ENCODE measurements around the gene CLPTM1L.

The CLPTM1L gene

DNA sequence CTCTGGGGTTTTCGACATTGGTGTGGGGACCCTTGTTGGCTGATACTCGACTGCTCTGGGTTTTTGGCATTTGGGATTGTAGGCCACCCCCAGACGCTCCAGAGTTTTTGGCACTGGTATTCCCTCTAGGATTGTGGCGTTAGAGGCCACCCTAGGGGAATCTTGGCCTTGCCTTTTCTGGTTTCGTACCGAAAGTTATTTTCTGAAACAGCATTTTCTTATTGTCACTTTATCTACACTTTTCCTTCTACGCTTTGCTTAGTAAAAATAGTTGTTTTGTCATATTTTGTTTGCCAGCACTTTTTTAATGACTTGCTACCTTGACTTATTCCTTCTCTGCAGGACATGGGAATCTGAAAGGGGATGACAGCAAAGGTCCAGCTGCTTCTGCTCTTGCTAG, 25.1 kb upstream of the CLPTM1L start:
- Histone ChIP-seq H3K36me3 (ENCODE audit: control insufficient read depth in 2 of 2, insufficient read depth in 2 of 2, low read length in 2 of 2) (no peaks in the 10 kb centered on the region), H3K4me3 (ENCODE audit: low read length in 2 of 2) (no peak overlapping the region), H3K9me3 (ENCODE audit: control insufficient read depth in 2 of 2, low read length in 2 of 2) (no peaks in the 10 kb centered on the region), H3K27me3 (ENCODE audit: control insufficient read depth in 2 of 2, insufficient read depth in 2 of 2, low read length in 2 of 2) (peaks cover 2 to 8% of the 10 kb centered on the region in 2 donors), H3K4me1 (ENCODE audit: control insufficient read depth in 2 of 2, insufficient read depth in 2 of 2, low read length in 2 of 2) (no peaks in the 10 kb centered on the region), H3K9ac (ENCODE audit: low read depth in 1 of 2, low read length in 2 of 2) (no peak overlapping the region), H3K27ac (ENCODE audit: low read depth in 2 of 2, low read length in 2 of 2) (no peak overlapping the region)

DNA sequence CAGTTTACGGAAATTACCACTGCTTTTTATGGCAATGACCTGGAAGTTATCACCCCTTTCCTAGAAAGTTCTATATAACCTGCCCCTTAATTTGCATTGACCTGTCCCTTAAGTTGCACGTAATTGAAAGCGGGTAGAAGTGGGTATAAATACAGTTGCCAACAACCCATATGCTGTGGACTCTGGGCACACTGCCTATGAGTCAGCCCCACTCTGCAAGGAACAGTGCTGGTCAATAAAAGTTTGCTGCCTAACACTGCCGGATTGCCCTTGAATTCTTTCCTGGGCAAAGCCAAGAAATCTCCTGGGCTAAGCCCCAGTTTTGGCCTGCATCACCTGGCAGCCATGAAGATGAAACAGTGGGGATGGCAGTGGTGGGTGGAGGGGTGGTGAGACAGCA, 23.9 kb upstream of the CLPTM1L start:
- H3K9me3 ChIP-seq (ENCODE audit: control insufficient read depth in 2 of 2, low read length in 2 of 2), result no peaks in the 10 kb centered on the region
- no peaks in the 10 kb centered on the region for H3K4me1 ChIP-seq (ENCODE audit: control insufficient read depth in 2 of 2, insufficient read depth in 2 of 2, low read length in 2 of 2)
- H3K9ac ChIP-seq (ENCODE audit: low read depth in 1 of 2, low read length in 2 of 2), result no peak overlapping the region
- H3K27ac ChIP-seq (ENCODE audit: low read depth in 2 of 2, low read length in 2 of 2), result no peak overlapping the region
- H3K36me3 ChIP-seq (ENCODE audit: control insufficient read depth in 2 of 2, insufficient read depth in 2 of 2, low read length in 2 of 2), result no peaks in the 10 kb centered on the region
- peaks cover 6 to 9% of the 10 kb centered on the region in 2 donors for H3K27me3 ChIP-seq (ENCODE audit: control insufficient read depth in 2 of 2, insufficient read depth in 2 of 2, low read length in 2 of 2)
- H3K4me3 ChIP-seq (ENCODE audit: low read length in 2 of 2), result no peak overlapping the region

DNA sequence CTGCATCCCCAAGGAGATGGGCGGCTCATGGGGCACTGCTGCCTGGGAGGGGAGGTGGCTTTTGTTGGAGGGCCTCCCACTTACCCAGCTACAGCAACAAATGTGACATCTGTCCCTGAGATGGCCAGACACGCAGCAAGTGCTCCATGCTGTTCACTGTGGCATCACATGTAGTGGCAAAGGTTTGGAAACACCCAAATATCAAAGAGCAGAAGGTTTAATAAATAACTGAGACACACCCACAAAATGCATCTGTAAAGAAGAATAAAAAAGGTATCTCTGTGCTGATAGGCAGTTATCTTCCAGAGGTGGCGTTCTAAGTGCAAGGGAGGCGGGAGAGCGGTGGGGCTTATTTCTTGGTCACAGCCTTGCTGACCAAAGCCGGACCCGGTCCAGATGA, 23.3 kb upstream of the CLPTM1L start:
- Histone ChIP-seq H3K36me3 (ENCODE audit: control insufficient read depth in 2 of 2, insufficient read depth in 2 of 2, low read length in 2 of 2) (no peaks in the 10 kb centered on the region), H3K4me3 (ENCODE audit: low read length in 2 of 2) (no peak overlapping the region), H3K27me3 (ENCODE audit: control insufficient read depth in 2 of 2, insufficient read depth in 2 of 2, low read length in 2 of 2) (peaks cover 10 to 14% of the 10 kb centered on the region in 2 donors), H3K9ac (ENCODE audit: low read depth in 1 of 2, low read length in 2 of 2) (no peak overlapping the region), H3K4me1 (ENCODE audit: control insufficient read depth in 2 of 2, insufficient read depth in 2 of 2, low read length in 2 of 2) (no peaks in the 10 kb centered on the region), H3K9me3 (ENCODE audit: control insufficient read depth in 2 of 2, low read length in 2 of 2) (no peaks in the 10 kb centered on the region), H3K27ac (ENCODE audit: low read depth in 2 of 2, low read length in 2 of 2) (no peak overlapping the region)

DNA sequence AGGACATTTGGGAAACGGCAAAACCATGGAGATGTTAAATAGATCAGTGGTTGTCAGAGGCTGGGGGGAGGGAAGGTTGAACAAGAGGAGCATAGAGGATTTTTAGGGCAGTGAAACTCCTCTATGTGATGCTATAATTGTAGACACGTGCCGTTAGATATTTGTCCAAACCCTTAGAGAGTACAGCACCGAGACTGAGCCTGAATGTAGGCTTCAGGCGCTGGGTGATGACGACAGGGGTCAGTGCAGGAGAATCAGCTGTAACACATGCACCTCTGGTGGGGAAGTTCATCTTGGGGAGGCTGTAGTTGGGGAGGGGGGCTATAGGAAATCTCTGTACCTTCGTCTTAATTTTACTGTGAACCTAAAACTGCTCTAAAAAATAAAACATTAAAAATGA, 22.2 kb upstream of the CLPTM1L start:
- Histone ChIP-seq H3K36me3 (ENCODE audit: control insufficient read depth in 2 of 2, insufficient read depth in 2 of 2, low read length in 2 of 2) (no peaks in the 10 kb centered on the region), H3K9ac (ENCODE audit: low read depth in 1 of 2, low read length in 2 of 2) (no peak overlapping the region), H3K9me3 (ENCODE audit: control insufficient read depth in 2 of 2, low read length in 2 of 2) (no peaks in the 10 kb centered on the region), H3K27me3 (ENCODE audit: control insufficient read depth in 2 of 2, insufficient read depth in 2 of 2, low read length in 2 of 2) (peaks cover 14% of the 10 kb centered on the region in 2 donors), H3K4me1 (ENCODE audit: control insufficient read depth in 2 of 2, insufficient read depth in 2 of 2, low read length in 2 of 2) (no peaks in the 10 kb centered on the region), H3K27ac (ENCODE audit: low read depth in 2 of 2, low read length in 2 of 2) (no peak overlapping the region), H3K4me3 (ENCODE audit: low read length in 2 of 2) (no peak overlapping the region)

DNA sequence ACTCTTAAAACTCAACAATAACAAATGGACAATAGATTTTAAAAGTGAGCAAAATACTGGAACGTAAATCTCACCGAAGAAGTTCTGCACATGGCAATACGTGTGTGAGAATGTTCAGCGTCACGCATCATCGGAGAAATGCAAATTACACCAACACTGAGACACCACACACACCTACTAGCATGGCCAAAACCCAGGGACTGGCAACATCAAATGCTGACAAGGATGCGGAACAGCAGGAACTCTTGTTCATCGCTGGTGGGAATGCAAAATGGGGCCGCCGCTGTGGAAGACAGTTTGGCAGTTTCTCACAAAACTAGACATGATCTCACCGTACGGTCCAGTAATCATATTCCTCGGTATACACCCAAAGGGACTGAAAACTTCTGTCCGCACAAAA, 21.6 kb upstream of the CLPTM1L start:
- H3K9me3 ChIP-seq (ENCODE audit: control insufficient read depth in 2 of 2, low read length in 2 of 2), result no peaks in the 10 kb centered on the region
- no peak overlapping the region for H3K4me3 ChIP-seq (ENCODE audit: low read length in 2 of 2)
- H3K27ac ChIP-seq (ENCODE audit: low read depth in 2 of 2, low read length in 2 of 2), result no peak overlapping the region
- no peaks in the 10 kb centered on the region for H3K4me1 ChIP-seq (ENCODE audit: control insufficient read depth in 2 of 2, insufficient read depth in 2 of 2, low read length in 2 of 2)
- no peaks in the 10 kb centered on the region for H3K36me3 ChIP-seq (ENCODE audit: control insufficient read depth in 2 of 2, insufficient read depth in 2 of 2, low read length in 2 of 2)
- H3K27me3 ChIP-seq (ENCODE audit: control insufficient read depth in 2 of 2, insufficient read depth in 2 of 2, low read length in 2 of 2), result peaks cover 14 to 17% of the 10 kb centered on the region in 2 donors
- no peak overlapping the region for H3K9ac ChIP-seq (ENCODE audit: low read depth in 1 of 2, low read length in 2 of 2)

DNA sequence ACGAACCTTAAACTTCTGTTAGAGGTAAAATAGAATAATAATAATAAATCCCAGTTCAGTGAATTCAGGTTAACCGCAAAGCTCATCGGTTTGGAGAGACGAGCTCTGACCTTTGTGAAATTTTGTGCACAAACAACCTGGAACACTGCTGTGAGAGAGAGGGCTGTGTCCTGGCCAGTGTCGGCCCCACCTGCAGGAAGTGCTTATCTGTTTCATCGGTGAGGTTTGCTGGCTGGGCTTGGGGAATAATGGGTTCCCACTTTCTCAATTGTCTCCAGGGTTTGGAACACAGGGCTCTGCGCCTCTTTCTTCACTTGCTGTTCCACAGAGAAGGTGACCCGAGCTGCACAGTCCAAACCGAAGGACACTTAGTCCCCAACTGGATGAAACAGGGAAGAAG, 19.3 kb upstream of the CLPTM1L start:
- H3K27me3 ChIP-seq (ENCODE audit: control insufficient read depth in 2 of 2, insufficient read depth in 2 of 2, low read length in 2 of 2), result peaks cover 14 to 17% of the 10 kb centered on the region in 2 donors
- no peaks in the 10 kb centered on the region for H3K36me3 ChIP-seq (ENCODE audit: control insufficient read depth in 2 of 2, insufficient read depth in 2 of 2, low read length in 2 of 2)
- H3K4me3 ChIP-seq (ENCODE audit: low read length in 2 of 2), result no peak overlapping the region

DNA sequence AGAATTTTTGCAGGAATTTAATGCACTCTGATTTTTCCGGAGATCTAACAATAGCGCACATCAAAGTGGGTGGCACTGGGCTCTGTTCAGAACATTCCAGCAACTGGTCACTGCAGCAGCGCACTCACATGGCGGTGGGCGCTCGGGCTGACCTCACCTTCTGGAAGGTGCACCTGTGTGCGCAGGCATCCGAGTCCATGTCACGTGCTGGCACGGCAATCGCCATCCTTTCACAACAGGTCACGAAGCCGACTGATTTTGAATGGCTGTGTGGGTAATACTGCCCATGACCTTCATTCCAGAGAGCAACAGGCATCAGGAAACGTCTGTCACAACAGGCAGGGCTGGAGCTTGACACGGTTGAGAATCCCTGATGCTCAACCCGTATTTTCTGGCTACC, 18.7 kb upstream of the CLPTM1L start:
- H3K9me3 ChIP-seq (ENCODE audit: control insufficient read depth in 2 of 2, low read length in 2 of 2), result no peaks in the 10 kb centered on the region
- no peak overlapping the region for H3K27ac ChIP-seq (ENCODE audit: low read depth in 2 of 2, low read length in 2 of 2)
- H3K4me3 ChIP-seq (ENCODE audit: low read length in 2 of 2), result no peak overlapping the region
- no peaks in the 10 kb centered on the region for H3K36me3 ChIP-seq (ENCODE audit: control insufficient read depth in 2 of 2, insufficient read depth in 2 of 2, low read length in 2 of 2)
- H3K9ac ChIP-seq (ENCODE audit: low read depth in 1 of 2, low read length in 2 of 2), result no peak overlapping the region
- peaks cover 14 to 17% of the 10 kb centered on the region in 2 donors for H3K27me3 ChIP-seq (ENCODE audit: control insufficient read depth in 2 of 2, insufficient read depth in 2 of 2, low read length in 2 of 2)
- H3K4me1 ChIP-seq (ENCODE audit: control insufficient read depth in 2 of 2, insufficient read depth in 2 of 2, low read length in 2 of 2), result no peaks in the 10 kb centered on the region

More for the DNA sequence above, 19.3 kb upstream of the CLPTM1L start:
- Histone ChIP-seq H3K9me3 (ENCODE audit: control insufficient read depth in 2 of 2, low read length in 2 of 2) (no peaks in the 10 kb centered on the region), H3K4me1 (ENCODE audit: control insufficient read depth in 2 of 2, insufficient read depth in 2 of 2, low read length in 2 of 2) (no peaks in the 10 kb centered on the region), H3K27ac (ENCODE audit: low read depth in 2 of 2, low read length in 2 of 2) (no peak overlapping the region), H3K9ac (ENCODE audit: low read depth in 1 of 2, low read length in 2 of 2) (no peak overlapping the region)

DNA sequence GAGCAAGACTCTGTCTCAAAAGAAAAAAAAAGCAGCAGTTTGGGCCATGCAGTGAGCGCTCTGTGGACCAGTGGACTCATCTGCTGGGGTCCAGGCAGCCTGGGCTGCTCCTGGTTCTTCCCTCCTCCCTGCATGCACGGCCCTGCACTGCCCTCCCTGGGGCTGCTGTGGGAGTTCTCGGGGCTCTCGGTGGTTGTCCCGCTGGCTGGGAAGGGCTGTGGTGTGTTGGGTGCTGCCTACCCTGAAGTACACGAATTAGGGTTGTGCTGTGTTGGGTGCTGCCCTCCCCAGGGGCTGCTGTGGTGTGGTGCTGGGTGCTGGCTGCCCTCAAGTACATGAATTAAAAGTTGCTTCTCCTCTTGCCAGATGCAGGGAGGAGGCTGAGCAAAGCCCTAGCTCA, 18.3 kb upstream of the CLPTM1L start:
- H3K27me3 ChIP-seq (ENCODE audit: control insufficient read depth in 2 of 2, insufficient read depth in 2 of 2, low read length in 2 of 2), result peaks cover 14 to 17% of the 10 kb centered on the region in 2 donors
- no peak overlapping the region for H3K9ac ChIP-seq (ENCODE audit: low read depth in 1 of 2, low read length in 2 of 2)
- H3K9me3 ChIP-seq (ENCODE audit: control insufficient read depth in 2 of 2, low read length in 2 of 2), result no peaks in the 10 kb centered on the region
- H3K27ac ChIP-seq (ENCODE audit: low read depth in 2 of 2, low read length in 2 of 2), result no peak overlapping the region
- H3K4me1 ChIP-seq (ENCODE audit: control insufficient read depth in 2 of 2, insufficient read depth in 2 of 2, low read length in 2 of 2), result no peaks in the 10 kb centered on the region
- no peaks in the 10 kb centered on the region for H3K36me3 ChIP-seq (ENCODE audit: control insufficient read depth in 2 of 2, insufficient read depth in 2 of 2, low read length in 2 of 2)
- H3K4me3 ChIP-seq (ENCODE audit: low read length in 2 of 2), result no peak overlapping the region

DNA sequence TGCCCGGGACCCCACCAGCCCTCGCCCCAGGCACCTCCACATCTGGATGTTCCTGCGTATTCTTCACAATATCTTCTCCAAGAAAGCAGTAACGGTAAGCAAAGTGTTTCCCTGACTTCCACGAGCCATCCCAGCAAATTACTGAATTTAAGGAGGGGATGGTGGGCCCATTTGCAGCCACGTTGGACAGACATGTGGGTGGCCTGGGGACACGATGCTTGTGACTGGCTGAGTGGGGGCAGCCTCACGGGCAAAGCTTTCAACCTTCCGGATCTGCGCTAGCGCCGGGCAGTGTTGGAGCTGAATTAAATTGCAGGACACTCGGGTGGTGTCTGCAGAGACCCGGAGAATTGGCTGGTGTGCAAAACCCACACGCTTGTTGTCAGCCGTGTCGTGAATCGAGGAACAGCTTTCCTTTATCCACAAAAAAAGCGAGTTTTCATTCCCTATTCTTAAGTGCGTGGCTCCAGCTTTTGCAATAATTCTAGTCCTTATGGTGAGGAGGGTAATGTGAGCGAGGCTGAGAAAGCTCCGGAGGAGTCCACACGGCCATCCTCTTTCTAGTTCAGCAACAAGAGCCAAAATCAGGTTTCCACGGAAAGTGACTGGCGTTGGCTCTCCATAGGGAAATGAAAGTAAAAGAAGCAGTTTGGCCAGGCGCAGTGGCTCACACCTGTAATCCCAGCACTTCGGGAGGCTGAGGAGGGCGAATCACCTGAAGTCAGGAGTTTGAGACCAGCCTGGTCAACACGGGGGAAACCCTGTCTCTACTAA, 17.5 kb upstream of the CLPTM1L start:
- no peak overlapping the region for H3K4me3 ChIP-seq (ENCODE audit: low read length in 2 of 2)
- H3K36me3 ChIP-seq (ENCODE audit: control insufficient read depth in 2 of 2, insufficient read depth in 2 of 2, low read length in 2 of 2), result no peaks in the 10 kb centered on the region
- no peak overlapping the region for H3K27ac ChIP-seq (ENCODE audit: low read depth in 2 of 2, low read length in 2 of 2)
- H3K9ac ChIP-seq (ENCODE audit: low read depth in 1 of 2, low read length in 2 of 2), result no peak overlapping the region
- H3K9me3 ChIP-seq (ENCODE audit: control insufficient read depth in 2 of 2, low read length in 2 of 2), result no peaks in the 10 kb centered on the region
- peaks cover 14 to 17% of the 10 kb centered on the region in 2 donors for H3K27me3 ChIP-seq (ENCODE audit: control insufficient read depth in 2 of 2, insufficient read depth in 2 of 2, low read length in 2 of 2)
- H3K4me1 ChIP-seq (ENCODE audit: control insufficient read depth in 2 of 2, insufficient read depth in 2 of 2, low read length in 2 of 2), result no peaks in the 10 kb centered on the region

DNA sequence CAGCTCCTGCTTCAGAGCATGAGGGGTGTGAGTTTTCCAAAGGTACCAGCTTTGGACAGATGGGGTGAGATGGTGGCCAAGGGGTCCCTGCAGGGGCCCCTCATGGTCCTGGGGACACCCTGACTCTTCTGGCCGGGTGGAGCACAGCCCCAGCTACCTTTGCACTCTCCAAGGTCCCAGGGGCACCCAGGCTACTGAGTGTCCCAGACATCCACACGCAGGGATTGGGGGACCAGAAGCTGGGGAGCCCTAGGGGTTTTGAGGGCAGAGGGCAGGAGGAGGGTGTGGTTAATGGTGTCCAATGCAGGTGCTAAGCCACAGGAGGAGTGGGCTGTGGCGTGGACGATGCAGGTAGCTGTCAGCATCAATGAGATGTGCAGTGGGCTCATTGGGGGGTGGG, 16.0 kb upstream of the CLPTM1L start:
- no peaks in the 10 kb centered on the region for H3K36me3 ChIP-seq (ENCODE audit: control insufficient read depth in 2 of 2, insufficient read depth in 2 of 2, low read length in 2 of 2)
- H3K27ac ChIP-seq (ENCODE audit: low read depth in 2 of 2, low read length in 2 of 2), result no peak overlapping the region
- H3K27me3 ChIP-seq (ENCODE audit: control insufficient read depth in 2 of 2, insufficient read depth in 2 of 2, low read length in 2 of 2), result peaks cover 13 to 22% of the 10 kb centered on the region in 2 donors
- no peak overlapping the region for H3K9ac ChIP-seq (ENCODE audit: low read depth in 1 of 2, low read length in 2 of 2)
- H3K4me3 ChIP-seq (ENCODE audit: low read length in 2 of 2), result no peak overlapping the region
- H3K9me3 ChIP-seq (ENCODE audit: control insufficient read depth in 2 of 2, low read length in 2 of 2), result no peaks in the 10 kb centered on the region
- no peaks in the 10 kb centered on the region for H3K4me1 ChIP-seq (ENCODE audit: control insufficient read depth in 2 of 2, insufficient read depth in 2 of 2, low read length in 2 of 2)

Measured in mucosa of rectum (tissue), 2 donors.